Mesenteric fat pad (tissue), 1 donor: ENCODE measurements around the gene DZIP3. TPM values are rescaled to one million over a fixed set of nuclear protein-coding genes. Genes with fewer than 3 reads are reported as not detected.
"Not testable (repeated sequence)": the region's sequence is repeated elsewhere in the genome, so short reads cannot be mapped to it uniquely, and the experiment has no call there.

Source experiments
- DNase-seq: peaks from one replicate; pipeline ENCODE4 v3.0.0-alpha.2; 2020; ENCODE audit warnings: low spot score
- total RNA-seq: library from RNA; stranded (reverse); fragmentation: NEBNext Ultra II Directional; extraction: Animal tissue kit (Norgen Biotek cat#: 25700); gene quantifications from one replicate; pipeline ENCODE4 v1.2.1, GENCODE V29; 2021
- donor health status: DM: yes; HTN: yes; CAD: no.

Gene DZIP3
- total RNA-seq, 1 donor from 2014 or later = 8.4 TPM

DNA sequence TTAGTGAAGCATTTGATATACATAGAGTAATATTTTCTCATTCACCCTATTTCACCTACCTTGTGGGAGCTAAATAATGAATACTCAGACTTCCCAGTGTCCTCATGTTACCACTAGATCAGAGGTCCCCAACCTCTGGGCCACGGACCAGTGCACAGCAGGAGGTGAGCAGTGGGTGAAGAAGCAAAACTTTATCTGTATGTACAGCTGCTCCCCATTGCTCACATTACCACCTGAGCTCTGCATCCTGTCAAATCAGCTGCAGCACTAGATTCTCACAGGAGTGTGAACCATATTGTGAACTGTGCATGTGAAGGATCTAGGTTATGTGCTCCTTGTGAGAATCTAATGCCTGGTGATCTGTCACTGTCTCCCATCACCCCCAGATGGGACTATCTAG lies 88.3 kb downstream of the DZIP3 start:
- DNase-seq = no peak

DNA sequence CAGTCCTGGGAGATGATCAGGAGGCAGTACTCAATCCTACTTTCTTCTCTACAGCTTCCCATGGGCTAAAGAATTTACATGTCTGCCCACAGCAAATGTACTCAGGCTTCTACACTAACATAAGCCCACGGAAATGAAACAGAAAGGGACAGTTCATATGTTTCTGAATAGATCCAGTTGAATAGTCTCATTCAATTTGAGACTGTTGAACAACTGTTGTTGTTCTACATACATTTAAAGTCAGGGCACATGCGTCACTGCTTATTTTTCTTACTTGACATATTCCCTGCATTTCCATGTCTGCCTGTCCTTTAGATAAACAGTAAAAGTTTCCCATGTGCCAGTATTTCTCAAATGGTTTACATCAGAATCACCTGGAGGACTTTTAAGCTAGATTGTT lies 102.8 kb downstream of the DZIP3 start:
- DNase-seq = not testable (repeated sequence)

DNA sequence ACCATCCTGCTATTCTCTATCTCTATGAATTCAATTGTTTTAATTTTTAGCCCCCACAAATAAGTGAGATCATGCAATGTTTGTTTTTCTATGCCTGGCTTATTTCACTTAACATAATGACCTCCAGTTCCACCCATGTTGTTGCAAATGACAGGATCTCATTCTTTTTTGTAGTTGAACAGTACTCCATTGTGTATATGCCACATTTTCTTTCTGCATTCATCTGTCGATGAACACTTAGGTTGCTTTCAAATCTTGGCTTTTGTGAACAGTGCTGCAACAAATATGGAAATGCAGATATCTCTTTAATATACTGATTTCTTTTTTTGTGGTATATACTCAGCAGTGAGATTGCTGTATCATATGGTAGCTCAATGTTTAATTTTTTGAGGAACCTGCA lies 108.9 kb downstream of the DZIP3 start:
- no peak for DNase-seq

DNA sequence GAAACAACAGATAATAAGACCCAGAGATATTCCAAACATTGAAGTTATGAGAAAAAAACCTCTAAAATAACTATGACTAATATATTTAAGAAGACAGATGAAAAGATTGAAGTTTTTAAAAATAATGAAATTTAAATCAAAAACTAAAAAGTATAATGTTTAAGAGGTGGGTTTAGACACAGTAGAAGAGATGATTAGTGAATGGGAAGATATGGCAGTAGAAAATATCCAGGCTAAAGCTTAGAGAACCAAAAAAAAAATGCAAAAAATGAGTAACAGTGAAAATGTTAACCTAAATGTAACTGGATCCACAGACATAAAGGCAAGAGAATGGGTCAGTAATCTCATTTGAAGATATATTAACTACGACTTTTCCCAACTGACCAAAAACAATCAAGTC lies 115.5 kb downstream of the DZIP3 start:
- no peak for DNase-seq

DNA sequence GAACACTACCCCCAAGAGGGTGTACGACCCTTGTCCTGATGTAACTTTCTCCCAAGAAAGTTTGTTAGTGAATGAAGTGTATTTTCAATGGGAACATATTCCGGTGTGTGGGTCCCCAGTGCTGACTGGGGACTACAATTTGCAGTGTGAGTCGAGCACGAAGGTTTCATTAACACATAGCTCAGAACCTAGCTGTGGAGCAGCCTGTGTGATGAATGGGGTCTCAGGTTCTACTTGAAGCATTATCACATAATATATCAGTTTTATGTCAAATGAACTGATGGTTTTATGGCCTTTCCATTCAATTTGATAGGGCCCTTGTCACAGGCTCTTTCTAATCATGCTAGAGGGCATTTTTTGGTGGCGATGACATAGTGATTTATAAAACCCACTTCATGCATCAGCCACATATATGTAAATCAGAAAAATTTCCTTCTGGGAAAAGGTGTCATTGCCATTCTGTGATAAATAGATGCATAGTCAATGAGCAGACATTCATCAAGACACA lies 123.5 kb downstream of the DZIP3 start:
- DNase-seq = no peak

DNA sequence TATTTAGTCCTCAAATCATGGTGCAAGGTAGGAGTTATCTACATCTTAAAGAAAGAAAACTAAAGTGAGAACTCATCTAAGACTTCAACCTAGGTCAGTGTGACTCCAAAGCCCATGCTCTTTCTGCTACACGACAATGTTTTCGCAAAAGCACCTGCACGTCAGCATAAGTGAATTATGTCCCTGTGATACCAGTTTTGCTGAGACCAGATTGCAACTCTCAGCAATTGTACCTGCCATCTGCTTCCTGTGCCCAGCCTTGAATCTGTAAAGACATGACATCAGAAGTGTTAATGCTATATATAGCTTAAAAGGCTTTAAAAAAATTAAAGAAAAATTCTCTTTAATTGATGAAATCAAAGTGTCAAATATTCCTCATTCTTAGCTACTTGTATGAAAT lies 124.3 kb downstream of the DZIP3 start:
- no peak for DNase-seq

DNA sequence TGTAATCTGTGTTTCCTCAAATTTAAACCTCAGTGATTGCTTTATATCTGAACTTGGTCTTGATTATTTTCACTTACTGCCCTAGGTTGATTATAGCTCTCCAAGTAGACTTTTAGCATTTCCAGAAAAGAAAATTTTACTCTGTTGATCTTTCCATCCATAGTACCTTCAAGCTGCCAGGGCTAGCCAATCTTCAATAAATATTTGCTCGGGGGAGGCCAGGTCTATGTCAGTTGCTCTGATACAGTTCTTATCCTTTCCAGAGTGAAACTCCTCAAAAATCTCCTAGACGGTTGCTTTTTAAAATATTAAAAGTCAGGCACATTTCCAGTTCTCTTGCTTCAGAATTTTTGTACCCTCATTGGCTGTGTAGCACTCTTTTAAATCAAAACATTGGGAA lies 128.9 kb downstream of the DZIP3 start:
- no peak for DNase-seq

DNA sequence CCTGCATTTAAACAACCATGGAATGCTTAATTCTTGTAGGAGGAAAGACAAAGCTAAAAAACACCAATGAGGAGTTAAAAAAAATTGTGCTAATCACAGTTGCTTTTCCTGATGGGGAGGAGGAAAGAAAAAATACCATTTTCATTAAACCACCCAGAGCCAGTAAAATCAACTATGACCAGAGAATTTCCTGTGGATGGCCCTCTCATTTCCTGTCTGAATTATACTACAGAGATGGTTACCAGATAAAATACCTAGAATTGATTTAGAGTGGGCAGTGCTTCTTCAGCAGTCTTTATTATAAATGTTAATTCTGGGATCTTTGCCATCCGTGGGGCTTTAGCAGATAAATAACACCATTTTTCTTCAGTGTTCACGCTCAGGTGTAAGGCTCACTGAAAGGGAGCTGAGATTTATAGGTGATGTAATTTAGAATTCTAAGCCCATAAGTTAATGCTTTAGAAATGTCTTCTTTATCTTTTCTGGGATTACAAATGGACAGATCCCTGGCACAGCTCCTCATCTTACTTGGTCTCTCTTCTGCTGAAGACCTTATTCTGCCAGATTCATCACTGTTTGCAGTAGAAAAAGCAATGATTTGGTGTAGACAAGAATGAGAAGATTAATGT lies 129.8 kb downstream of the DZIP3 start:
- no peak for DNase-seq

DNA sequence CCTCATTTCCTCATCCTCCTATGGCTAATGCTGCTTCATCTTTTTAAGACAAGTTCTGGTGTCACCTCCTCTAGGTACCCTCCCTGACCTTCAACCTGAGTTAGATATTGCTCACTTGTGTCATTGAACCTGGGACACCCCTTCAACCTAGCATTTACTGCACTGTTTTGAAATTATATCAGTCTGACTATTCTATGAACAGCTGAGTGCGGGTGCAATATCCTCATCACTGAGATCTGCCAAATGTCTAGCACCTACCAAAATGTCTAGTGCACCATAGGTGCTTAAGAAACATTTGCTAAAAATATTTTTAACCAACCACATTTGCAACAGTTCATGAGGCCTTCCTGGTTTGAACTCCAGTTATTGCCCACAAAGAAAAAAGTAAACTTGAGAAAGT lies 133.2 kb downstream of the DZIP3 start:
- DNase-seq = no peak

DNA sequence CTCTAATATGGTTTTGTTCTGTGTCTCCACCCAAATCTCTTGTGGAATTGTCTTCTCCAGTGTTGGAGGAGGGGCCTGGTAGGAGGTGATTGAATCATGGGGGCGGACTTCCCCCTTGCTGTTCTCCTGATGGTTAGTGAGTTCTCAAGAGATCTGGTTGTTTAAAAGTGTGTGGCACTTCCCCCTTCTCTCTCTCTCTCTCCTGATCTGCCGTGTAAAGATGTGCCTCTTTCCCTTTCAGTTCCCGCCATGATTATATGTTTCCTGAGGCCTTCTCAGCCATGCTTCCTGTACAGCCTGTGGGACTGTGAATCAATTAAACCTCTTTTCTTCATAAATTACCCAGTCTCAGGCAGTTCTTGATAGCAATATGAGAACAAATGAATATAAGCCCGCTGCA lies 134.6 kb downstream of the DZIP3 start:
- DNase-seq = no peak

DNA sequence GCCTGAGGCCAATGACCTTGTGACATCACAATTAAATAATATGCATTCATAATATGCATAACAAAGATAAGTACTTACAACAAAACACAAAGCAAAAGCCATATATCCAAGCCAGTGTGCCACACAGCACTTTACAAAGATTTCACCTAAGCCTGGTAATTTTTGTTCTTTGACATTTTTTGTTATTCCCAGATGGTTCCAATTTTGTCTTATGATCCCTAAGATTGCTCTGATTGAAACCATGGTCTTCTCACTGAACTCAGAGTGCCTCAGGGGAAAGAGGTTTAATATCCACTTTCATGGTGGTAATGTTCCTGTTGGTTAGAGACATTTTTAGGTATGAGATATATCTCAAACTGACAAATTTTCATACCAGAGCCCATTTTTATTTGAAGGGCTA lies 138.6 kb downstream of the DZIP3 start:
- DNase-seq = no peak

DNA sequence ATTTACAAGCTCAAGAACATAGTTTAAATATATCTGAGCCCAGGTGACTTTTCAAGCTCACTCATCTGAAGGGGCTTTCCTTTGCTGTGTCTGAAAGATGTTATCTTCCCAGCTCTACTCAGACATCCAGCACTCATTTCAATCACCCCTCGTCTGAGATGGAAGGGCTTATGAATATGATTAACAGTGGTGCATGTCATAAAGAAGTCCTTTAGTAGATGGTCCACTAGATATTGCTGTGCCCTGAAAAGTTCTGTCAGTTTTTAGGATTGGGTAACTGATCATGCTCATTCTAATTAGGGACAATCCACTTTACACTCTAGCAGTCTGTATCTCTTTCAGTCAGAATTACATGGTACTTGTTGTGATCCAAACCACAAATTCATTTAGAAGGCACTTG lies 139.4 kb downstream of the DZIP3 start:
- no peak for DNase-seq

DNA sequence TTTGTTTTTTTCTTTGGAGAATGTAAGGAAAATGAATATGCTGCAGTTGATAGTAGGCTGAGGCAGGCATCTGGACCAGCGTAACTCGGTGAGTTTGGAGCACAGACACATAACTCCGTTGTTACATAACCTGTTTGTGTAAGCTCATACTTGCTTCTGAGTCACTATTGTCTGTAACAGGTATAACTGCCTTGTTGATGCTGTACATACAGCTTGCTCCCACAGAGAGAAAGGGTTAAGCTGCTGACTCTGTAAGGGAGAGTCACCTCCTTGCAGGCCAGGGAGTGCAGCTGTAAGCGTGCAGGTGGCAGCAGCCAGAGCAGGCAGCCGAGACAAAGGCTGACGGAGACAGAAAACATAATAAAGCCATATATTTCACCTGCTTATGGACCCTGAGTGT lies 147.3 kb downstream of the DZIP3 start:
- no peak for DNase-seq

DNA sequence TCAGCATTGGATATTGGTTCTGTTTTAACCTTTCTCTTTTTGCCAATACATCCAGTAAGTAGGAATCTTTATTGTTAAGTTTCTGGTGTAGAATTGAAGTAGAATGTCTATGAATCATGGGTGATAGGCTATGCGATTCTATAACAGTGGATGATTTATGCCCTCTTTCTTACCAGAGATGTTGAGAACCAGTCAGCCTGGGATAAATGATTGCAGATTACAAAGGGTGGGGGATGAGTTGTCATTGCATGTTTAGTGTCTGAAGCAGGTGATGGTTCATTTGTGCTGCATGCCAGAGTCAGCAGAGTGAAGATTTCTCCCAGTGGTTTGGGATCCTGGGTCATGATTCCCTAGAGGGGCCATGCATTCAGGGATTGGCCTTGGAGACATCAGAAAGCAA lies 153.4 kb downstream of the DZIP3 start:
- DNase-seq = no peak

Other genes with a start within 250 kb of the DZIP3 start
- 0.29 TPM for gene MYH15, start 79.1 kb upstream of the DZIP3 start, total RNA-seq
- 2.1 TPM for gene CIP2A, start 284 bp upstream of the DZIP3 start, total RNA-seq
- not detected for gene RETNLB, start 167.7 kb downstream of the DZIP3 start, total RNA-seq
- not detected for gene TRAT1, start 233.1 kb downstream of the DZIP3 start, total RNA-seq